A549 (cell line): ENCODE results near the gene SLC25A5.

ENCODE experiments used
- BHLHE40 ChIP-seq: IDR thresholded peaks from 2 replicates; pipeline ENCODE4 v1.6.1; 2012; ENCODE audit warnings: low read depth, low read length, inconsistent platforms
- EP300 ChIP-seq, 2 experiments: fragments of >200 bp; sonication (Bioruptor Twin); formaldehyde crosslinking; IDR thresholded peaks; 2 replicates in 1 of 2; 3 replicates in 1 of 2; pipeline ENCODE4 v1.6.1; 2016 to 2017
- ESRRA ChIP-seq: fragments of 150-350 bp; IDR thresholded peaks from 2 replicates; pipeline ENCODE4 v1.6.1; 2014; ENCODE audit warnings: mild to moderate bottlenecking, low read length, borderline replicate concordance
- HEYL ChIP-seq: fragments of 250-450 bp; sonication (Bioruptor Pico); IDR thresholded peaks from 2 replicates; pipeline ENCODE4 v1.8.0; 2021; ENCODE audit warnings: mild to moderate bottlenecking, moderate library complexity
- MAFK ChIP-seq: fragments of 450-650 bp; IDR thresholded peaks from 2 replicates; pipeline ENCODE4 v1.6.1; 2014; ENCODE audit not compliant: partially characterized antibody
- MAZ ChIP-seq: fragments of 150-350 bp; IDR thresholded peaks from 2 replicates; pipeline ENCODE4 v1.6.1; 2014; ENCODE audit warnings: antibody characterized with exemption, low read depth, low read length, borderline replicate concordance
- MYC ChIP-seq: IDR thresholded peaks from 2 replicates; pipeline ENCODE4 v1.6.1; 2012; ENCODE audit warnings: mild to moderate bottlenecking, inconsistent platforms, low read length, improper control_type of control experiment, borderline replicate concordance
- POLR2A ChIP-seq: IDR thresholded peaks from 2 replicates; pipeline ENCODE4 v1.6.1; 2012; ENCODE audit warnings: mild to moderate bottlenecking, low read length
- RAD21 ChIP-seq, 2 experiments: fragments of >200 bp in 1 of 2; sonication (Bioruptor Twin) in 1 of 2; formaldehyde crosslinking in 1 of 2; IDR thresholded peaks in 1 of 2; conservative IDR thresholded peaks in 1 of 2; 2 replicates in 1 of 2; 3 replicates in 1 of 2; pipeline ENCODE4 v1.6.1; 2012 to 2018; ENCODE audit warnings: inconsistent platforms in 1 of 2
- RARB ChIP-seq: fragments of 250-450 bp; sonication (Bioruptor Pico); IDR thresholded peaks from 2 replicates; pipeline ENCODE4 v1.8.0; 2021; ENCODE audit warnings: mild to moderate bottlenecking, moderate library complexity
- TF ChIP-seq, protein P1 (sequence below): fragments of >200 bp; sonication (Bioruptor Twin); formaldehyde crosslinking; IDR thresholded peaks from 3 replicates; pipeline ENCODE4 v1.5.1; 2016
- TF ChIP-seq, protein P2 (sequence below): fragments of 200-600 bp; sonication (generic); IDR thresholded peaks from 2 replicates; pipeline ENCODE4 v1.6.1; 2016; ENCODE audit warnings: antibody characterized with exemption, mild to moderate bottlenecking, moderate library complexity
- TF ChIP-seq, protein P3 (sequence below): fragments of 250-450 bp; sonication (Bioruptor Pico); IDR thresholded peaks from 2 replicates; pipeline ENCODE4 v1.5.0; 2020; ENCODE audit warnings: low read depth, mild to moderate bottlenecking, moderate library complexity
- TF ChIP-seq, protein P4 (sequence below): IDR thresholded peaks from 2 replicates; pipeline ENCODE4 v1.6.1; 2012; ENCODE audit warnings: low read depth, borderline replicate concordance

DNA sequence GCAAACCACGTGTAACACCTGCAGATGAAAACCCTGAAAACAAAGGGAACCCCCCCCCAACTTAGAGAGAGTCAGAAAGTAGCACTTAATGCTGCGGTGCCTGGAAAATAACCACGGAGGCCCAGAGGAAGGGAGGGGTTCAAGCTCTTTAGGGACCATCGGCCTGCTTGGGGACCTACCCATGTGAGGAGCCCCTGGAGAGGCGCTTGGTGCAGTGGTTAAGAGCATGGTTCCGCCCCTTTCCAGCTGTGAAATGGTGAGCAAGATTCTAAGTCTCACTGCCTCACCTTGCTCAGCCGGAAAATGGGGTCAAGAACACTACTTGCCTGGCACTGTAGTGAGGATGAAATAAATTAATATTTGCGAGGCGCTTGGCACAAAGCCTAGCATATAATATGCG, 13.8 kb downstream of the SLC25A5 start:
- TF ChIP-seq, protein P1, sequence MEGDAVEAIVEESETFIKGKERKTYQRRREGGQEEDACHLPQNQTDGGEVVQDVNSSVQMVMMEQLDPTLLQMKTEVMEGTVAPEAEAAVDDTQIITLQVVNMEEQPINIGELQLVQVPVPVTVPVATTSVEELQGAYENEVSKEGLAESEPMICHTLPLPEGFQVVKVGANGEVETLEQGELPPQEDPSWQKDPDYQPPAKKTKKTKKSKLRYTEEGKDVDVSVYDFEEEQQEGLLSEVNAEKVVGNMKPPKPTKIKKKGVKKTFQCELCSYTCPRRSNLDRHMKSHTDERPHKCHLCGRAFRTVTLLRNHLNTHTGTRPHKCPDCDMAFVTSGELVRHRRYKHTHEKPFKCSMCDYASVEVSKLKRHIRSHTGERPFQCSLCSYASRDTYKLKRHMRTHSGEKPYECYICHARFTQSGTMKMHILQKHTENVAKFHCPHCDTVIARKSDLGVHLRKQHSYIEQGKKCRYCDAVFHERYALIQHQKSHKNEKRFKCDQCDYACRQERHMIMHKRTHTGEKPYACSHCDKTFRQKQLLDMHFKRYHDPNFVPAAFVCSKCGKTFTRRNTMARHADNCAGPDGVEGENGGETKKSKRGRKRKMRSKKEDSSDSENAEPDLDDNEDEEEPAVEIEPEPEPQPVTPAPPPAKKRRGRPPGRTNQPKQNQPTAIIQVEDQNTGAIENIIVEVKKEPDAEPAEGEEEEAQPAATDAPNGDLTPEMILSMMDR, result no peak
- TF ChIP-seq POLR2A (no peak), RARB (CRISPR knock-in tag) (no peak), MAZ (no peak), MYC (no peak), EP300 (IDR thresholded peaks at IDR 0.05) (no peak), HEYL (CRISPR knock-in tag) (no peak), BHLHE40 (no peak), ESRRA (no peak), MAFK (no peak), RAD21 (conservative IDR thresholded peaks at IDR 0.05 in 1 of 2, IDR thresholded peaks at IDR 0.05 in 1 of 2) (no peak)
- TF ChIP-seq, protein P2, sequence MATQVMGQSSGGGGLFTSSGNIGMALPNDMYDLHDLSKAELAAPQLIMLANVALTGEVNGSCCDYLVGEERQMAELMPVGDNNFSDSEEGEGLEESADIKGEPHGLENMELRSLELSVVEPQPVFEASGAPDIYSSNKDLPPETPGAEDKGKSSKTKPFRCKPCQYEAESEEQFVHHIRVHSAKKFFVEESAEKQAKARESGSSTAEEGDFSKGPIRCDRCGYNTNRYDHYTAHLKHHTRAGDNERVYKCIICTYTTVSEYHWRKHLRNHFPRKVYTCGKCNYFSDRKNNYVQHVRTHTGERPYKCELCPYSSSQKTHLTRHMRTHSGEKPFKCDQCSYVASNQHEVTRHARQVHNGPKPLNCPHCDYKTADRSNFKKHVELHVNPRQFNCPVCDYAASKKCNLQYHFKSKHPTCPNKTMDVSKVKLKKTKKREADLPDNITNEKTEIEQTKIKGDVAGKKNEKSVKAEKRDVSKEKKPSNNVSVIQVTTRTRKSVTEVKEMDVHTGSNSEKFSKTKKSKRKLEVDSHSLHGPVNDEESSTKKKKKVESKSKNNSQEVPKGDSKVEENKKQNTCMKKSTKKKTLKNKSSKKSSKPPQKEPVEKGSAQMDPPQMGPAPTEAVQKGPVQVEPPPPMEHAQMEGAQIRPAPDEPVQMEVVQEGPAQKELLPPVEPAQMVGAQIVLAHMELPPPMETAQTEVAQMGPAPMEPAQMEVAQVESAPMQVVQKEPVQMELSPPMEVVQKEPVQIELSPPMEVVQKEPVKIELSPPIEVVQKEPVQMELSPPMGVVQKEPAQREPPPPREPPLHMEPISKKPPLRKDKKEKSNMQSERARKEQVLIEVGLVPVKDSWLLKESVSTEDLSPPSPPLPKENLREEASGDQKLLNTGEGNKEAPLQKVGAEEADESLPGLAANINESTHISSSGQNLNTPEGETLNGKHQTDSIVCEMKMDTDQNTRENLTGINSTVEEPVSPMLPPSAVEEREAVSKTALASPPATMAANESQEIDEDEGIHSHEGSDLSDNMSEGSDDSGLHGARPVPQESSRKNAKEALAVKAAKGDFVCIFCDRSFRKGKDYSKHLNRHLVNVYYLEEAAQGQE, result no peak
- TF ChIP-seq, protein P3, sequence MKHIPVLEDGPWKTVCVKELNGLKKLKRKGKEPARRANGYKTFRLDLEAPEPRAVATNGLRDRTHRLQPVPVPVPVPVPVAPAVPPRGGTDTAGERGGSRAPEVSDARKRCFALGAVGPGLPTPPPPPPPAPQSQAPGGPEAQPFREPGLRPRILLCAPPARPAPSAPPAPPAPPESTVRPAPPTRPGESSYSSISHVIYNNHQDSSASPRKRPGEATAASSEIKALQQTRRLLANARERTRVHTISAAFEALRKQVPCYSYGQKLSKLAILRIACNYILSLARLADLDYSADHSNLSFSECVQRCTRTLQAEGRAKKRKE (CRISPR knock-in tag), result no peak
- TF ChIP-seq, protein P4, sequence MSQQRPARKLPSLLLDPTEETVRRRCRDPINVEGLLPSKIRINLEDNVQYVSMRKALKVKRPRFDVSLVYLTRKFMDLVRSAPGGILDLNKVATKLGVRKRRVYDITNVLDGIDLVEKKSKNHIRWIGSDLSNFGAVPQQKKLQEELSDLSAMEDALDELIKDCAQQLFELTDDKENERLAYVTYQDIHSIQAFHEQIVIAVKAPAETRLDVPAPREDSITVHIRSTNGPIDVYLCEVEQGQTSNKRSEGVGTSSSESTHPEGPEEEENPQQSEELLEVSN, result no peak
